Skeletal muscle tissue (tissue), 4 donors: ENCODE measurements around the gene GAMT. TPM values are rescaled to one million over a fixed set of nuclear protein-coding genes. Genes with fewer than 3 reads are reported as not detected.

Experiments
- H3K27ac ChIP-seq: one replicate; pipeline ENCODE4 v1.7.0; 2013; ENCODE audit warnings: mild to moderate bottlenecking, low read depth, low read length, inconsistent platforms
- H3K27me3 ChIP-seq, 3 donors: one replicate each; pipeline ENCODE4 v1.7.0; 2013; ENCODE audit warnings: low read length in 3 of 3; ENCODE audit not compliant: control insufficient read depth in 3 of 3, insufficient read depth in 3 of 3
- H3K36me3 ChIP-seq, 3 donors: one replicate each; pipeline ENCODE4 v1.7.0; 2013; ENCODE audit warnings: low read length in 3 of 3; ENCODE audit not compliant: control insufficient read depth in 3 of 3, insufficient read depth in 3 of 3
- H3K4me1 ChIP-seq, 3 donors: one replicate each; pipeline ENCODE4 v1.7.0; 2013; ENCODE audit warnings: low read length in 3 of 3, mild to moderate bottlenecking in 3 of 3; ENCODE audit not compliant: control insufficient read depth in 3 of 3, insufficient read depth in 3 of 3
- H3K4me3 ChIP-seq, 3 donors: one replicate each; pipeline ENCODE4 v1.7.0; 2013; ENCODE audit warnings: low read length in 3 of 3
- H3K9ac ChIP-seq, 3 donors: one replicate each; pipeline ENCODE4 v1.7.0; 2013; ENCODE audit warnings: low read length in 3 of 3, mild to moderate bottlenecking in 3 of 3, moderate library complexity in 2 of 3, low read depth in 1 of 3
- H3K9me3 ChIP-seq, 3 donors: one replicate each; pipeline ENCODE4 v1.7.0; 2013; ENCODE audit warnings: low read length in 3 of 3; ENCODE audit not compliant: control insufficient read depth in 3 of 3
- total RNA-seq: library from RNA; depleted of rRNA; stranded (reverse); fragments of >200 nt; gene quantifications from one replicate; pipeline ENCODE4 v1.2.3, GENCODE V29; 2014
- donor health status: Osteomylitis.

The GAMT gene
- total RNA-seq, 1 donor from 2014 or later = 101 TPM

DNA sequence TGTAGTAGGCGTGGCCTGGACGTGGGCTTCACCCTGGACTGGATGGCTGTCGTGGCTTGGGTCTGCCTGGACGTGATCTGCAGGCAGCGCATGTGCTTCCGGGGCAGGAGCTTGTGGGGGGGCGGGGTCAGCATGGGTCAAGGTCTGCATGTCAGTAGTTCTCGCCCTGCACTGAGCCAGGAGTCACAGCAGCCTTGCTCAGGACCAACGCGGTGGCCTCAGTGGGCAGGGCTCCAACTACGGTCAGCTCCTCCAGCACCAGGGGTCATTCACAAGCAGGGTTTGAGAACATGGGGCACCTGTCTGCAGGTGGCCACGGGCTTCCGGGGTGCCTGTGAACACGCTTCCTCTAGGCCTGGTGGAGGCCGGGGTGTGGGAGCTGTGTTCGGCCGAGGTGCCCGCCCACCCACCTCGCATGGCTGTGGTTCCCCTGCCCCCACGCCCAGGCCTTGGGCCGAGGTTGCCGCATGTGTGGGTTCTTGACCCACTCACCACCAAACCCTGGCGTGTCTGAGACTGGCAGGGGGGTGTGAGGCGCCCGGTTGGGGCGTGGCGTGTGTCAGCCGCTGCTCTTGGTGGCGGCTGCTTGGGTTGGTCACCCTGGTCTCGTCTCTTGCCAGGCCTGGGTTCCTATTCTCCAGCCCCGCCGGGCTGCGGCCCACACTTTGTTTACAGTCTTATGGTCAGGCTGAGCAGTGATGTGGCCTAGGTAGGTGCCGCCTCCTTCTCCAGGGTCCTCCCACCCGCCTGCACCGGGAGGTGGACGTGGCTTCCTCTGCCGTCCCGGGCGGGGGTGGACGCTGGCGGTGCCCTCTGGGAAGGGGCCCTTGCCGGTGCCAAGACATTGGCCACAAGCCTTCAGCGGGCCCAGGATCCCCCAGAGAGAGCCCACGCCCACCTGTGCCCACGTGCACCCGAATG is 32.0 kb upstream of the GAMT start:
- no peak overlapping the region for H3K27ac ChIP-seq
- no peaks in the 10 kb centered on the region for H3K9me3 ChIP-seq
- no peak overlapping the region for H3K9ac ChIP-seq
- H3K36me3 ChIP-seq = peaks cover 48 to 52% (median 50%) of the 10 kb centered on the region in 3 donors
- H3K4me1 ChIP-seq = peaks cover 8 to 14% (median 8%) of the 10 kb centered on the region in 3 donors
- H3K27me3 ChIP-seq = no peaks in the 10 kb centered on the region
- no peak overlapping the region for H3K4me3 ChIP-seq

DNA sequence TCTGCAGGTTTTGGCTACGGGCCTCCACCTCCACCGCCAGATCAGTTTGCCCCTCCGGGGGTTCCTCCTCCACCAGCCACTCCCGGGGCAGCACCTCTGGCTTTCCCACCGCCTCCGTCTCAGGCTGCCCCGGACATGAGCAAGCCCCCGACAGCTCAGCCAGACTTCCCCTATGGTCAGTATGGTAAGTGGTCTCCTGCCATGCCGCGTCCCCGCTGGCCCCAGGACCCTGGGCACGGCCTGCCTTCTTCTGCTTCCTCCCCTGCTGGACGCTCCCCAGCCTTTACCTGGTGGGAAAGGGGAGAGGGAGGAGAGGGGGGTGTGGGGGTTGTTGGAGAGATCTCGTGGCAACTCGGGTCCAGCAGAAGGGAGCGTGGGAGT is 31.2 kb upstream of the GAMT start:
- H3K27me3 ChIP-seq = no peaks in the 10 kb centered on the region
- H3K36me3 ChIP-seq = peaks cover 54 to 56% (median 55%) of the 10 kb centered on the region in 3 donors
- no peak overlapping the region for H3K27ac ChIP-seq
- H3K9ac ChIP-seq = no peak overlapping the region
- H3K9me3 ChIP-seq = no peaks in the 10 kb centered on the region
- H3K4me1 ChIP-seq = peaks cover 4 to 8% (median 4%) of the 10 kb centered on the region in 3 donors
- no peak overlapping the region for H3K4me3 ChIP-seq

DNA sequence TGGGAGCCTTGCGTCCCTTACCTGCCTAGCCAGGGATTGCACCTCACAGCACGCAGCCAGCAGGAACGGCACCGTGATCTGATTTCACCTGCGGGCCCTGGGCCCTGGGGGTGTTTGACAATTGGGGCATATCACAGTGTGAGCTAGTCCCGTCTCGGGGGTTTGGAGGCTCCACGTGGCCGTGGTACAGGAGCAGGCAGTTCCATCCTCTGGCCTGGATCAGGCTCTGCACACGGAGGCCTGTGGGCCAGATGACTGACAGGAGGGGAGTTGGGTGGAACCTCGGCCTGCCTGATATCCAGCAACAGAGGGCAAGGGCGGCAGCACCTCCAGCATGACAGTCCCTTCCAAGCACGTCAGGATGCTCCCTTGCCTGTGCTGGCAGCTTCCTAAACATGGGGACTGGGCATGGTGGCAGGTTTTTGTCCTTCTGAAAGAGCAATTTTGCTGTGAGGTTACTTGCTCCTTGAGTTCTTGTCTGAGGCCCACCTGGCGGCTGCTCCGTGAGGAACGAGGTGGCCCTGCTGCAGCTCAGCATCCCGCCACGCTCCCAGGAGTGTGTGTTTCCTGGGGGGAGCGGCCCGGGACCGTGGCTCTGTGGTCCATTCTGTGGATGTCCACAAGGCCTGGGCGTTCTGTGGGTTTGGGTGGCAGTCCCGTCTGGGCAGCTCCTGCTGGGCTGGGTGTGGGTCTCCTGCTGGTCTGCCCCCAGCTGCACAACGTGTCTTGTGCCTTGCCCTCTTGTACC is 30.6 kb upstream of the GAMT start:
- Histone ChIP-seq H3K27ac (no peak overlapping the region), H3K27me3 (no peaks in the 10 kb centered on the region), H3K36me3 (peaks cover 56 to 62% (median 57%) of the 10 kb centered on the region in 3 donors), H3K9me3 (no peaks in the 10 kb centered on the region), H3K4me1 (peaks cover 4 to 6% (median 5%) of the 10 kb centered on the region in 3 donors), H3K4me3 (no peak overlapping the region), H3K9ac (no peak overlapping the region)

DNA sequence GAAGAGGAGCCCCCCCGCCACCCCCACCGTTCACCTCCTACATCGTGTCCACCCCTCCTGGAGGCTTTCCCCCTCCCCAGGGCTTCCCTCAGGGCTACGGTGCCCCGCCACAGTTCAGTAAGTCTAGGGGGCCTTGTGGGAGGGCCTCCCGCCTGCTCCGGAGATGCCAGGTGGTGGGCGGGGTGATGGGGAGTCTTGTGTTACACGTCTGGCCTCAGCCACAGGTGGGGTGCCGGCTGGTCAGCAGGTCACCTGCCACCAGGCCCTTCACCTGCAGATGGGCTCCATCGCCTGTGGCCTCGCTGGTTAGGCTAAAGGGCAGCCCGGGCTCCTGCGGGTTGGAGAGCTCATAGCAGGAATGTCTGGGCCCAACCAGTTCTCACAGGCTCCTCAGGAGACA is 28.9 kb upstream of the GAMT start:
- Histone ChIP-seq H3K9me3 (no peaks in the 10 kb centered on the region), H3K9ac (no peak overlapping the region), H3K27ac (no peak overlapping the region), H3K4me3 (no peak overlapping the region), H3K27me3 (no peaks in the 10 kb centered on the region), H3K4me1 (peaks cover 0 to 2% (median 0%) of the 10 kb centered on the region in 3 donors), H3K36me3 (peaks cover 62 to 70% (median 63%) of the 10 kb centered on the region in 3 donors)

DNA sequence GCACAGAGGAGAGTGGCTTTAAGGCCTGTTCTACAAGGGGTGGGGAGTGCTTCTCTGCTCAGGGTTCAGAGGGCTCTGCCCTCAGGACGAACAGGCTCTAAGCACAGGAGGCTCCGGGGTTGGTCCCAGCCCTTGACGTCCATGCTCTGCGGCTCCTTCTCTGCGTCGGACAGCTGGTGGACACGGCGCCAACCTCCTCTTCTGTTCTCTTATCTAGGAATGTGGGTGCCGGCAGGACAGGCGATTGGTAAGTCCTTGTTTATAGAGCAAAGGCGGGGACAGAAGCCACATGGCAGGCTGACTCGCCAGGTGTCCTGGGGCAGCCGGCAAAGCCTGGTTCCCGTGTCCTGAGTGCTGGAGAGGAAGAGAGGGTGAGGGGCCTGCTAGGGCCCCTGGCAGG is 28.4 kb upstream of the GAMT start:
- no peak overlapping the region for H3K9ac ChIP-seq
- H3K27me3 ChIP-seq = no peaks in the 10 kb centered on the region
- H3K36me3 ChIP-seq = peaks cover 66 to 73% (median 67%) of the 10 kb centered on the region in 3 donors
- H3K4me1 ChIP-seq = peaks cover 0 to 2% (median 0%) of the 10 kb centered on the region in 3 donors
- H3K4me3 ChIP-seq = no peak overlapping the region
- H3K9me3 ChIP-seq = no peaks in the 10 kb centered on the region
- no peak overlapping the region for H3K27ac ChIP-seq

GRCh38 chr19:1428738-1429391 is 27.5 kb upstream of the GAMT start:
- Histone ChIP-seq H3K4me1 (peaks cover 0 to 2% (median 0%) of the 10 kb centered on the region in 3 donors), H3K4me3 (no peak overlapping the region), H3K36me3 (peaks cover 66 to 73% (median 67%) of the 10 kb centered on the region in 3 donors), H3K27me3 (no peaks in the 10 kb centered on the region), H3K9me3 (no peaks in the 10 kb centered on the region), H3K27ac (no peak overlapping the region), H3K9ac (no peak overlapping the region)

DNA sequence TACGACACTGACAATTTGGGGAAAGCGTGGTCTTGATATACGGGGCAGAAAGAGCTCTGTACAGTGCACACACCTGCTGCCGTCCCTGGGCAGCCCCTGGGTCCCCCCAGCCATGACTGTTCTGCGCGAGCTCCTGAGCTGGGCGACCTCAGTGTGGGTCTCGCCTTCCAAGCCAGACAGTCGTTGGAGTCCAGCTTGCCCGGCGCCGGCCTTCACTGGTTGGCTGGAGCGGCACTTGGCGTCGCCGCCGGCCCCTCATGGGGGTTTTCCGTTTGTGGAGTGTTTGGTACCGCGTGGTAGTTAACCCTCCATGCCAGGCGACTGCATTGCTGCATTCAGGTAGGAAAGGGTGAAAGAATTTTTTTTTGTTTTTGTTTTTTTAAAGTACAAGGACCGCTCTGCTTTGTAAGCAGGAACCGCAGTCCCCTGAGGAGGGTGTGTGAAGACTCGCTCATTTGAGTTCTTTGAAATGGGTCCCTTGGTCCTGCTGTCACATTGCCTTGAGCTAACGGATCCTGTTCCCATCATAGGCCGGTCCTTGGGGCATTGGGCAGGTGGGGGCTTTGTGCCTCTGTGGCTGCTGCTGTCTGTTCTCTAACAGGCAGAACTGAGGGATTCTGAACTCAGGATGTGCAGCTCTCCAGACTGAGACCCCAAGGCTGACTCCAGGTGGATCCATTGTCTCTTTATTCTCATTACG is 26.0 kb upstream of the GAMT start:
- Histone ChIP-seq H3K36me3 (peaks cover 66 to 71% (median 66%) of the 10 kb centered on the region in 3 donors), H3K27me3 (no peaks in the 10 kb centered on the region), H3K9ac (no peak overlapping the region), H3K27ac (no peak overlapping the region), H3K4me3 (no peak overlapping the region), H3K9me3 (no peaks in the 10 kb centered on the region), H3K4me1 (peaks cover 0 to 2% (median under 1%) of the 10 kb centered on the region in 3 donors)

GRCh38 chr19:1426736-1427135 is 25.4 kb upstream of the GAMT start:
- Histone ChIP-seq H3K27ac (no peak overlapping the region), H3K9me3 (no peaks in the 10 kb centered on the region), H3K9ac (no peak overlapping the region), H3K4me1 (peaks cover 0 to 8% (median 5%) of the 10 kb centered on the region in 3 donors), H3K4me3 (no peak overlapping the region), H3K27me3 (no peaks in the 10 kb centered on the region), H3K36me3 (peaks cover 66 to 70% (median 66%) of the 10 kb centered on the region in 3 donors)

DNA sequence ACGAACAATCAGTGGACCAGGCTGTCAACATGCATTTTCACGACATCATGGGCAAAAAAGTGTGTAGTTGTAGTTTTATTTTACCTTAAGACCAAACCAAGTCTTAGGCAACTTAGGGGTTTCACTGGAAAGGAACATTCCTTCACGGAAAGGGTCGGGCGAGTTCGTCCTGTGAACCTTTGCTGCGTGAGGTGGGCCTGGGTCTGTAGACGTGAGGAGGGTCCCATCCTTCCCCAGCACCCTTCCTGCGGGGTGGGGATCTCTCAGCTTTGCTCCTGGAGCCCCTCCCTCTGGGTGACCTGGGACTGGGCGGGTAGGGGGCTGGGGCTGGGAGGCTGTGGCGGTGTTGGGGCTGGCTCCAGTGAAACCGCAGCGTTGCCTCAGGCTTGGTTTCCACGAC is 24.6 kb upstream of the GAMT start:
- Histone ChIP-seq H3K27ac (no peak overlapping the region), H3K36me3 (peaks cover 70 to 74% (median 71%) of the 10 kb centered on the region in 3 donors), H3K4me3 (no peak overlapping the region), H3K27me3 (no peaks in the 10 kb centered on the region), H3K4me1 (peaks cover 0 to 8% (median 5%) of the 10 kb centered on the region in 3 donors), H3K9ac (no peak overlapping the region), H3K9me3 (no peaks in the 10 kb centered on the region)
